GM19395 (cell line): Measurements from ENCODE around the gene PSME1.

Experiments used
- ATAC-seq: cut with Tn5 transposase; IDR thresholded peaks from one replicate; pipeline ENCODE4 v1.9.1; 2021; ENCODE audit warnings: mild to moderate bottlenecking, moderate library complexity; ENCODE audit not compliant: unreplicated experiment

Gene PSME1

DNA sequence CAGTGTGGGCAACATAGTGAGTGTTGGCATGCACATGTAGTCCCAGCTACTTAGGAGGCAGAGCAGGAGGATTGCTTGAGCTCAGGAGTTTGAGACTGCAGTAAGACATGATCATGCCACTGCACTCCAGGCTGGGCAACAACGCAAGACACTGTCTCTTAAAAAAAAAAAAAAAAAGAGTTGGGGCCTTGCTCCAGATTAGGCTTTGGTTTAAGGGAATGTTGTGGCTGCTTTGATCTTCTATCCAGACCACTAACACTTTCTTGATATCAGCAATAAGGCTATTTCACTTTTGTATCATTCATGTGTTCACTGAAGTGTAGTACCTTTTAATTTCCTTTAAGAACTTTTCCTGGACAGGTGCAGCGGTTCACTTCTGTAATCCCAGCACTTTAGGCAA, 8.3 kb upstream of the PSME1 start:
- ATAC-seq: no peak

DNA sequence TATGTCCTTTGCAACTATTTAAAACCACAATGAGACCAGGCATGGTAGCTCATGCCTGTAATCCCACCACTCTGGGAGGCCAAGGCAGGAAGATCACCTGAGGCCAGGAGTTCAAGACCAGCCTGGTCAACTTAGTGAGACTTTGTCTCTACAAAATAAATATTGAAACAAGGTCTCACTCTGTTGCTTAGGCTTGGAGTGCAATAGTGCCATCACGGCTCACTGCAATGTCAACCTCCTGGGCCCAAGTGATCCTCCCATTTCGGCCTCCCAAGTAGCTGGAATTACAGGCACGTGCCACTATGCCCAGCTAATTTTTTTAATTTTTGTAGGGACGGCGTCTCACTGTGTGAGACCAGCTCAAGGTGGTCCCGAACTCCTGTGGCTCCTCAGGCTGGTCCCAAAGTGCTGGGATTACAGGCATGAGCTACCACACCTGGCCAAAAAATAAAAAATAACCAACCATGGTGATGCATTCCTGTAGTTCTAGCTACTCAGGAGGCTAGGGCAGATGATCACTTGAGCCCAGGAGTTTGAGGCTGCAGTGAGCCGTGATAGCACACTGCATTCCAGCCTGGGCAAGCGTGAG, 6.5 kb upstream of the PSME1 start:
- no peak for ATAC-seq

DNA sequence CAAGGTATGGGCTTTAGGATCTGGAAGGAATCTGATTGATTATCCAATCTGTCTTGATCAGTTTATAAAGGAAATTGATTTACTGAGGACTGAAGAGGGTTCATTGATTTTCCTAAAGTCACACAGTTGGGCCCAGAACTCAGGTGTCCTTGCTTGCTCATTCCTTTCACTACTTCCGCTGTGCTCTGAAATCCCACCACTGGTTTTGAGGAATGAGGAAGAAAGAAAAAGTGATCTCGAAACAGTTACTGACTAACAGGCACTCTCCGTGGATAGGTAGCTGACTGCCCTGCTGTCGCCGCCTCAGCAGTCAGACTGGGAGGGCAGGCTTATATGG, 5.6 kb upstream of the PSME1 start, which contains the start of gene FITM1:
TSS of gene FITM1 (plus strand) at position 280 of the 337 bp plus-strand sequence. CDS start 905 bp downstream, outside the sequence.
- ATAC-seq: no peak

DNA sequence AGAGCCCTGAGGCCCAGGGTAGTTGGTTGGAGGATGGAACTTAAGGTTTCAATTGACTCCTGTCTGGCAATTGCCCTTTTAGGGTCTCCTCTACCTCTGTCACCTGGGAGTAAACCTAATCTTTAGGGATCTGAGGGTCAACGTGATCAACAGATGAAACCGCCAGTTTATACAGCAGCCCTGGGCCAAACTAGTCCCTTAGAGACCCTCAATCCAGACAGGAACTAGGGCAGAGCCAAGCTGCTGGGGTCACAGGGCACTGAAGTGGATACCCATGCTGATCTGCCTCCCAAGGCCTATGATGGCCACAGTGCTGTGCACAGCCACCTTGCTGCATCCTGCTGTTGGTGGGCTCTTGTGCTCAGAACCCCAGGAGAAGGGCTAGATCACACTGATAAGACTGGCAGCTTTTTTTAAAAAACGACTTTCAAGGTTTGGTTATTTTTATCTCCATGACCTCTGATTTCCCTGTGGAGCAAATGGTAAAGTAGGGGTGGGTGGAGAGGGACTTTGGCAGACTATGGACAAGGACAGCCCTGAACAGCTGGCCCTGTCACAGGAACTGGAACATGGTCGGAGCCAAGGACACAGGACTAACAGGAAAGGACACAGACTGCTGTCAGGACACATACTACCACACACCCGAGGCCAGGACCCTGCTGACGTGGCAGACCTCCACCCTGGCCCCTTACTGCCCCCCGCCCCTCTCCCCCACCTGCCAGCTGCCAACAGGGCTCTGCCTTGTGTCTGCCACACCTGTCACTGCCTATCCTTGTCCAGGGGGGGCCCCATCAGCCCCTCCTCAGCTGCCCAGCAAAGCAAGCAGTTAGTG, 5.1 kb upstream of the PSME1 start:
- no peak for ATAC-seq

DNA sequence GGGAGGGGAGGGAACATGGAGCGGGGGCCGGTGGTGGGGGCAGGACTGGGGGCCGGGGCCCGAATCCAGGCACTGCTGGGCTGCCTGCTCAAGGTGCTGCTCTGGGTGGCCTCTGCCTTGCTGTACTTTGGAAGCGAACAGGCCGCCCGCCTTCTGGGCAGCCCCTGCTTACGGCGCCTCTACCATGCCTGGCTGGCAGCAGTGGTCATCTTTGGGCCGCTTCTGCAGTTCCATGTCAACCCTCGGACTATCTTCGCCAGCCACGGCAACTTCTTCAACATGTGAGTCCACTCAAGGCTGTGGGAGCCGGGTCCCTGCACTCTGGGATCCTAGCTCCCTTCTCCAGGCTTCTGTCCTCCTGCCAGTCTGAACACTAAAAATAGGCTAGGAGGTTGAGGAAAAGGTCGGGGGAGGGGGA, 4.4 kb upstream of the PSME1 start:
- ATAC-seq: no peak

DNA sequence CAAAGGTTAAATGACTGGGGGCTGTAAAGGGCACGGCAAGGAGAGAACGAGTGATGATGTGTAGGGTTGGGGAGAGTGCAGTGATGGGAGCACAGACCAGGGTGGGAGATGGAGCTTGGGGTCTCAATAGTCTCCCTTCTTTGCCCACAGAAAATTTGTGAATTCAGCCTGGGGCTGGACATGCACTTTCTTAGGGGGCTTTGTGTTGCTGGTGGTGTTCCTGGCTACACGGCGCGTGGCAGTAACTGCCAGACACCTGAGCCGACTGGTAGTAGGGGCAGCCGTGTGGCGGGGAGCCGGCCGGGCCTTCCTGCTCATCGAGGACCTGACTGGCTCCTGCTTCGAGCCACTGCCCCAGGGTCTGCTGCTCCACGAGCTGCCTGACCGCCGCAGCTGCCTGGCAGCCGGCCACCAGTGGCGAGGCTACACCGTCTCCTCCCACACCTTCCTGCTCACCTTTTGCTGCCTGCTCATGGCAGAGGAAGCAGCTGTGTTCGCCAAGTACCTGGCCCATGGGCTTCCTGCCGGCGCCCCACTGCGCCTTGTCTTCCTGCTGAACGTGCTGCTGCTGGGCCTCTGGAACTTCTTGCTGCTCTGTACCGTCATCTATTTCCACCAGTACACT, 3.8 kb upstream of the PSME1 start:
- ATAC-seq: no peak

DNA sequence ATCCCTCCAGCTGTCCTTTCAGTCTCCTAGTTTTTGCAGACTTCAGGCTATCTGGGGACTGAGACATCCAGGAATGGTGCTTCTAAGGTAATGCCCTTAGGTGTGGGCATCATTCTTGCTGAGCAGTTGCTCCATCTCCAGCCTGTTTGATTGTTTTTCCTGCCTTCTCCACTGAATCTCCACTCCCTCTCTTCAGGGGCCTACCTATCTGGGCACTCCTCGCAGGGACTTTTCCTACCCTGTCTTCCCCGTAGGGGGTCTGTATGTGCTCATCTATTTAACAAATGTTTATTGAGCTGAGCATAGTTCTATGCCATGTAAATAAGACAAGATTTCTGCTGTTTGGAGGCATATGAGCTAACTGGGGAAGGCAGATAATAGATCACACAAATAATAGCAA, 3.0 kb upstream of the PSME1 start:
- ATAC-seq: no peak

DNA sequence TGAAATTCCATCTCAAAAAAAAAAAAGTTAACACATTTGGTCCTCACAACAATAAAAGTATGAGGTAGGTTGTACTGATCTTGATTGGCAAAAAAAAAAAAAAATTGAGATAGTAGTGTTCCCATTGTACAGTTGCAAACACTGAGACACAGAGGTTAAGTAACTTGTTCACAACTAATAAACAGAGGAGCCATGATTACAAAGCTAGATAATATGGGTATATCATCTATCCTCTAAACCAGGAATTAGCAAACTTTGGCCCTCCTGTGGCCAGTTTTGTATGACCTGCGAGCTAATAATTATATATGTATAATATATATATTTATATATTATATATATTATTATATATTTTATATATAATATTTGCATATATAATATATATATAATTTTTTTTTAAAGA, 2.3 kb upstream of the PSME1 start:
- ATAC-seq: no peak

DNA sequence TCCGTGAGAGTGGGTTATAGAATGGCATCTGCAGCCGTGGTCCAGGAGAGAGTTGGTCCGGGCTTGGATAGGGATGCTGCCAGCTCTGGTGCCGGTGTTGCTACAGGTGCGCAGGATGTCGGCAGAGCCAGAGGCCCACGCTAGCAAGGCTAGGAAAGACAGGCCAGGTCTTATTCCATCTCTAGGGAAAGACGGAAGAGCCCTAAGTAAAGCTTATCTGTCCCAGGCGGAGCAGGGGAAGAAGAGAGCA, 485 bp upstream of the PSME1 start:
- peak; percentile 9 for ATAC-seq

DNA sequence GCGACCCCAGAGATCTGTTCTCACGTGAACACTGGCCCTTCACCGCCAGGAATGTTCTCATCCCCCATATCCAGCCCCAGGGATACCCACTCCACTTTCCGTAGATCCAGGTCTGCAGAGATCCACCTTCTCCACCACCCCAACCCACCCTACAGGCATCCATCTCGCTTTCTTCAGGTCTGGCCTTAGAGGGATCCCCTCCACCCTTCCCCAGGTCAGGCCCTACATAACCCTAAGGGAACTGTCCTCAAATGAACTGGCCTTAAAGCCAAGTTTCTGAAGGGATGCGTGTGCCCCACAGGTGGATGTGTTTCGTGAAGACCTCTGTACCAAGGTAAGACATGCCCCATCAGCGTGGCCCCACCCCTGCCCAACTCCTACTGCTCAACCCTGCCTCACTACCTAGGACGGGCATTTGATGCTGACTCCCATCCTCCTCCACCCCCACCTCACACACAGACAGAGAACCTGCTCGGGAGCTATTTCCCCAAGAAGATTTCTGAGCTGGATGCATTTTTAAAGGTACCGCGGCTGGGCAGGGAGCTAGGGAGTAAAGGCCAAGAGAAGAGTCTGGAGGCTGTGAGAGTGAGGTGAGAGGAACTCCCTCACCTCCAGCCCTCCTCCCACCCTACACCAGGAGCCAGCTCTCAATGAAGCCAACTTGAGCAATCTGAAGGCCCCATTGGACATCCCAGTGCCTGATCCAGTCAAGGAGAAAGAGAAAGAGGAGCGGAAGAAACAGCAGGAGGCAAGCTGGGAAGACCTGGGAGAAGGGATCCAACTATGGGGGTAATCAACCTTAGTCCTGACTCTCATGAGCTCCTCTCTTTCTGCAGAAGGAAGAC, 912 bp downstream of the PSME1 start:
- ATAC-seq: no peak

DNA sequence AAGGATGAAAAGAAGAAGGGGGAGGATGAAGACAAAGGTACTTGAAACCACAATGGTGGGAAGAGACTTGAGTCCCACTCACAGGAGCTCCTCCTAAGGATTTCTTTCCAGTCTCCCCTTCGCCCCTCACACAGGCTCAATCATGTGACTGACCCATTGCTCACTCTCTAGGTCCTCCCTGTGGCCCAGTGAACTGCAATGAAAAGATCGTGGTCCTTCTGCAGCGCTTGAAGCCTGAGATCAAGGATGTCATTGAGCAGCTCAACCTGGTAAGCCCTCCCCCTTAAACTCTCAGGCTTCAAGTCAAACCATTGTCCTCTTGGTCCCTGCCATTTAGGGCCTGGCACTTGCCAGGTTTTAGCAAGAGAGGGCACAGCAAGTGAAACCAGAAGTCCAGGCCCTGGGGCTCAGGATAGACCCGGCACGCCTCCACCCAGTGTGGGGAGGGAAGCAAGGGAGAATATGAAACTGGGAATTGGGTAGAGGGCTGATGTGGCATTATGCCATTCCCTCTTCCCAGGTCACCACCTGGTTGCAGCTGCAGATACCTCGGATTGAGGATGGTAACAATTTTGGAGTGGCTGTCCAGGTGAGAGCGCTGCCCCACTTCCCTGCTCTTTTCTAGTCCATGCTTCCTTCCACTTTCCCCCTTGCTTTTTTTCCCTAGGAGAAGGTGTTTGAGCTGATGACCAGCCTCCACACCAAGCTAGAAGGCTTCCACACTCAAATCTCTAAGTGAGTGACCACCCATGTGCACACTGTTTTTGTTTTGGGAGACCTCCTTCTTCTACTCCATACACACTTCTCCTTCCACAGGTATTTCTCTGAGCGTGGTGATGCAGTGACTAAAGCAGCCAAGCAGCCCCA, 1.8 kb downstream of the PSME1 start:
- no peak for ATAC-seq

DNA sequence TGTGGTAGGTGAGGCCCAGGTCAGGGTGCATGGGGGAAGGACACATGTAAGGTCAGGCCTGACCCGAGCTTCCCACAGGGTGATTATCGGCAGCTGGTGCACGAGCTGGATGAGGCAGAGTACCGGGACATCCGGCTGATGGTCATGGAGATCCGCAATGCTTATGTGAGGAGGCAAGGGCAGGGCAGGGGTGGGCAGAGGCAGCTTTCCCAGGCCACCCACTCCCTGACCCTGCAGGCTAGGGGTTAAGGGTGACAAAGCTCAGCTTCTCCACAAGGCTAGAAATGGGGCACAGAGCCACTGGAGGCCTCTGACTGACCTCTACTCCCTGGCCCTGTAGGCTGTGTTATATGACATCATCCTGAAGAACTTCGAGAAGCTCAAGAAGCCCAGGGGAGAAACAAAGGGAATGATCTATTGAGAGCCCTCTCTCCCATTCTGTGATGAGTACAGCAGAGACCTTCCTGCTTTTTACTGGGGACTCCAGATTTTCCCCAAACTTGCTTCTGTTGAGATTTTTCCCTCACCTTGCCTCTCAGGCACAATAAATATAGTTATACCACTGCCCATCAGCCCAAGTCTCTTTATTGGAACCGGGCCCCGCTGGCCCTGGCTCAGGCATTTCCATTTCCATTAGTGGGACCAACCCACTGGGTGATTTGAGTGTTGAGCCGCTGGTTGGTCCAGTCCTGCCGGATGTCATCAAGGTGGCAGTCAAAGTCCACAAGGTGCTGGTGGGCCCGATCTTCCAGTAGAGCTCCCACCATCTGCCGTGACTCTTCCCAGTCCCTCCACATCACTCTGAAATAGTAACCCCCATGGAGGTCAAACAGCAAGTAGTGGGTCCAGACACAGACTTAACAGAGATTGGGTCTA, 2.6 kb downstream of the PSME1 start:
- no peak for ATAC-seq

DNA sequence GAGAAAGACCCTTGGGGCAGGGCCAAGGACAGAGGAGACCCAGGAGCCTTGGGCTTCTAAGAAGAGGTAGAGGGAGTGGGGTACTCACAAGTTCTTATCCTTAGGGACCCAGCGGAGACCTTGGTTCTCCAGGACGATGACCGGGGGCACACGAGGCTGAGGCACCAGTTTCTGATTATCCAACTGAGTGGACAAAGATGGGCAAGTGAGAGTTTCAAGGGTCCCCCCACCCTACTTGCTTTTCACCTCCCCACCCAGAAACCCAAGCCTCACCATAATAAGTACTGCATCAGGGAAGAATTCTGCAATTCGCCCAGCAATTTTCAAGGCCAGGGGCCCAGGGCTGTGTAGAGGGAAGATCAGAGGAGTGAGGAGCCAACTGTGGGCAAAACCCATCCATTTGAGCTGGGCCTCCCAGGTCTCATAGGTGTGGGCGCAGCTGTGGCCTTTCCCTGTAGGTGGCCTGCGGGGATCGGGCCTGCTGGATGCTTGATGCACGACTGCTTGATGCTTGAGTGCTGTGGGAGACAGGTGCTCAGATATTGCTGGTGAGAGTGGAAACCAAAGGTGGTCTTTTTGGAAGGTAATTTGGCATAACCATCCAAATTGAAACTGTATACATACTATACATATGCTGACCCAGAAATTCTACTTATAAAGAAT, 3.4 kb downstream of the PSME1 start:
- no peak for ATAC-seq

DNA sequence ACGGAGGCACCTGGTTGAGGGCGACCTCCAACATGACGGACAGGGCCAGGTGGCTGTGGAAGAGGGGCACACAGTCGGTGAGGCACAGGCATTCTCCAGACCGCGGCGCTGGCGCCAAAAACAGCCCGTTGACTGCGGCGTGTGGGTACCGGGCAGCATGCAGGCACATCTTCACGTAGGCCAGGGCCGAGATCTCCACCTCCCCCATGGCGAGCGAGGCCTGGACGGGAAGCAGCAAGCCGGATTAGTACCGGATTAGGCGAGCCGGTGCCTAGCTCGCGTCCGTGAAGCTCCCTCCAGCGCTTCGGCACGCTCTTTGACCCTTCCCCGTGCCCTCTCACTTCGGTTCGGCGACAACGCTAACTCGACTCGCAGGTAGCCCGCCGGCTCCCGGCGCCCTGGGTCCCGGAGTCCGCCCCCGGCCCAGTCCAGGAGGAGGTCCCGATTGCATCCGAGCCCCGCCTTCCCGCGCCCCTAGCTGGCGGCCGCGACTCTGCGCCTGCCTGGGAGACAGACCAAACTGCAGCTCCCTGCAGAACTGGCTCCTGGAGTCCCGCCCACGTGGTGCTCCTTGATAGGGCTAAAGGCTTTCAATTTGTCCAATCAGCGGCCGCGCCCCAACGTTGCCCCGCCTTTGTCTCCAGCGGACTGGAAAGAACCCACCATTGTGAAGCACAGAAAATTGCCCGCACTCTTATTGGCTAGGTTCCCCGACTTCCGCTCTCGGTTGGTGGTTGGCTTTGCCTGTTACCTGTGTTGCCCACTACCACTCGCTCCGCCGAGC, 5.3 kb downstream of the PSME1 start, which contains the start of gene EMC9:
TSS of gene EMC9 (minus strand) at position 495 of the 784 bp plus-strand sequence. CDS start at position 208, 287 bp downstream.
- ATAC-seq: peak; percentile 85

DNA sequence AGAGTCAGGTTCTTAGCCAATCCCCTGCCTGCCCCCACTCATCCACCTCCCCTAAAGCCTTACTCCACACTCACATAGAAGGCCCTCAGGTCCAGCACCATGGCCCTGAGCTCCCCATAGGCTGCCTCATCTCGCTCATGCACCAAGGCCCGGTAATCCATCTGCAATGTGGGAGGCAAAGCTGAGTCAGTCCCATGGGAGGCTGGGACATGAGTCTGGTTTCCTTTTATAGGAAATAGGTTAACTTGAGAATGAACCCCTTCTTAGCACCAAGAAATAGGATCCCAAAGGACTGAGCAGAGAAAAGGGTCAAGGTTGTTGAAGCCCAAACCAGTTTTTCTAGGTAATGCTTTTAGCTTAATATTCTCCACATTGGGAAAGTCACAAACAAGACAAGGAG, 7.5 kb downstream of the PSME1 start:
- no peak for ATAC-seq

DNA sequence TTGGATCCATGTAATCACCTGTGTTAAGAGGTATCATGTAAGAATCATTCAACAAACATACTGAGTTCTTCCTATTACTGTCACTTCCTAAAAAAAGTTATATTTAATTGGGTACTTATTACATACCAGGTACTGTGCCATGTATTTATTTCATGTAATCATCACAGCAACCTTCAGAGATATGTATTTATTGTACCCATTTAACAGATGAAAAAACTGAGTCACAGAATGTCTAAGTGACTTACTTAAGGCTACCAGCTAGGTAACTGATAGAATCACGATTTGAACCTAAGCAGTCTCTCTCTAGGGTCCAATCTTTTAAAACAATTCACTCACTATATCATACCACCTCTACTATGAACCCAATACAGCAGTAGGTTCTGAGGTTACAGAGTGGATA, 8.5 kb downstream of the PSME1 start:
- no peak for ATAC-seq

DNA sequence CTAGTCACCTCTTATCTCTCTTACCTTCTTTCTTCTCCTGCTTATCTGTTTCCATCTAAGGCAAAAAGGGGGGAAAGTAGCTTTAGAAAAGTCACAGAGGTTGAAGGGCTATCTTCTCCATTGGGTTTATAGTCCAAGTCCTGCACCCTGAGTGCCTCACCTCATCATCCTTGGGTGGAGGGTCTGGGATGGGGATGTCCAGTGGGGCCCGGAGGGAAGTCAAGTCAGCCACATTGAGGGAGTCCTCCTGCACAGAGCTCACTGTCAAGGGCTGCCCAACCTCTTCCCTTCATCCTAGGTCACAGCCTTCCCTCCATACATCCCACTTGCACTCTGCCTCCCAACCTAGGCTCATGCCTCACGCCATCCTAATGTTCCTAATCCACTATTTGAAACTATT, 9.2 kb downstream of the PSME1 start:
- no peak for ATAC-seq
